ENCODE measurements around the gene ANGPTL7.
"Not testable (repeated sequence)": the region's sequence is repeated elsewhere in the genome, so short reads cannot be mapped to it uniquely, and the experiment has no call there.

GRCh38 chr1:11166744-11167143 lies 22.4 kb upstream of the ANGPTL7 start:
- TF ChIP-seq CTCF, POLR2AphosphoS5, EP300 (IDR thresholded peaks at IDR 0.05): not testable (repeated sequence)

All from sigmoid colon (tissue), 4 donors.